ENCODE data around the gene C1orf52. TPM values are rescaled to one million over a fixed set of nuclear protein-coding genes. Genes with fewer than 3 reads are reported as not detected.

Gene C1orf52
- total RNA-seq, 1 experiment from 2014 or later = 30.2 TPM

- Histone ChIP-seq H3K27me3 (replicated peaks; ENCODE audit: insufficient read depth, low read depth, low read length, poor library complexity) (no peaks in the 10 kb centered on the region), H3K9me3 (ENCODE audit: low read depth, low read length, poor library complexity, severe bottlenecking) (no peaks in the 10 kb centered on the region), H3K27ac (ENCODE audit: low read depth, low read length, poor library complexity, severe bottlenecking) (no peak overlapping the region), H3K4me3 (ENCODE audit: low read depth, low read length, poor library complexity, severe bottlenecking) (no peak overlapping the region), H3K4me1 (ENCODE audit: insufficient read depth, low read length, poor library complexity, severe bottlenecking) (no peaks in the 10 kb centered on the region), H3K36me3 (ENCODE audit: insufficient read depth, low read length, poor library complexity, severe bottlenecking) (peaks cover 33% of the 10 kb centered on the region)
- intact Hi-C loops (cut with micrococcal nuclease; ENCODE audit: unreplicated experiment) = no loop called here
- ChIA-PET CTCF (no interaction called here), POLR2A (ENCODE audit: low non-redundant PET) (no interaction called here)
- DNase-seq (ENCODE audit: low spot score) = no peak
- no TSS peak for BruUV-seq (replicated peaks)
- no peak for TF ChIP-seq CTCF (conservative IDR thresholded peaks at IDR 0.05; ENCODE audit: low read depth, low read length)
Measured at GRCh38 chr1:85268801-85269585, 9.5 kb upstream of the C1orf52 start.

GRCh38 chr1:85267313-85267712 is 7.9 kb upstream of the C1orf52 start:
- no peak for DNase-seq (ENCODE audit: low spot score)
- intact Hi-C loops (cut with micrococcal nuclease; ENCODE audit: unreplicated experiment) = no loop called here
- no peak overlapping the region for H3K4me3 ChIP-seq (ENCODE audit: low read depth, low read length, poor library complexity, severe bottlenecking)
- peaks cover 33% of the 10 kb centered on the region for H3K36me3 ChIP-seq (ENCODE audit: insufficient read depth, low read length, poor library complexity, severe bottlenecking)
- TF ChIP-seq CTCF (conservative IDR thresholded peaks at IDR 0.05; ENCODE audit: low read depth, low read length) = no peak
- TF ChIP-seq EZH2 (IDR thresholded peaks at IDR 0.05; ENCODE audit: borderline replicate concordance, low read depth, low read length, poor library complexity, severe bottlenecking) = no peak
- ChIA-PET POLR2A (ENCODE audit: low non-redundant PET) (no interaction called here), CTCF (no interaction called here)
- no peaks in the 10 kb centered on the region for H3K9me3 ChIP-seq (ENCODE audit: low read depth, low read length, poor library complexity, severe bottlenecking)
- H3K4me1 ChIP-seq (ENCODE audit: insufficient read depth, low read length, poor library complexity, severe bottlenecking) = no peaks in the 10 kb centered on the region
- BruUV-seq (replicated peaks) = no TSS peak
- H3K27me3 ChIP-seq (replicated peaks; ENCODE audit: insufficient read depth, low read depth, low read length, poor library complexity) = no peaks in the 10 kb centered on the region
- H3K27ac ChIP-seq (ENCODE audit: low read depth, low read length, poor library complexity, severe bottlenecking) = no peak overlapping the region

- Histone ChIP-seq H3K27ac (ENCODE audit: low read depth, low read length, poor library complexity, severe bottlenecking) (no peak overlapping the region), H3K36me3 (ENCODE audit: insufficient read depth, low read length, poor library complexity, severe bottlenecking) (peaks cover 24% of the 10 kb centered on the region), H3K9me3 (ENCODE audit: low read depth, low read length, poor library complexity, severe bottlenecking) (no peaks in the 10 kb centered on the region), H3K27me3 (replicated peaks; ENCODE audit: insufficient read depth, low read depth, low read length, poor library complexity) (no peaks in the 10 kb centered on the region), H3K4me3 (ENCODE audit: low read depth, low read length, poor library complexity, severe bottlenecking) (no peak overlapping the region), H3K4me1 (ENCODE audit: insufficient read depth, low read length, poor library complexity, severe bottlenecking) (no peaks in the 10 kb centered on the region)
- intact Hi-C loops (cut with micrococcal nuclease; ENCODE audit: unreplicated experiment) = no loop called here
- CTCF ChIA-PET = no interaction called here
- DNase-seq (ENCODE audit: low spot score) = no peak
- BruUV-seq (replicated peaks) = no TSS peak
- TF ChIP-seq EZH2 (IDR thresholded peaks at IDR 0.05; ENCODE audit: borderline replicate concordance, low read depth, low read length, poor library complexity, severe bottlenecking) = no peak
- no peak for TF ChIP-seq CTCF (conservative IDR thresholded peaks at IDR 0.05; ENCODE audit: low read depth, low read length)
- POLR2A ChIA-PET (ENCODE audit: low non-redundant PET) = no interaction called here
Measured at GRCh38 chr1:85264150-85264549, 4.7 kb upstream of the C1orf52 start.
